ENCODE results near the gene ILDR1. TPM values are rescaled to one million over a fixed set of nuclear protein-coding genes. Genes with fewer than 3 reads are reported as not detected.

The ILDR1 gene
- total and polyA plus RNA-seq, 10 of the 15 experiments (the other 5 are each of a cell fraction or from before 2014, with no cell fraction given): 1.3 to 12.0 (median 7.0) TPM

DNA sequence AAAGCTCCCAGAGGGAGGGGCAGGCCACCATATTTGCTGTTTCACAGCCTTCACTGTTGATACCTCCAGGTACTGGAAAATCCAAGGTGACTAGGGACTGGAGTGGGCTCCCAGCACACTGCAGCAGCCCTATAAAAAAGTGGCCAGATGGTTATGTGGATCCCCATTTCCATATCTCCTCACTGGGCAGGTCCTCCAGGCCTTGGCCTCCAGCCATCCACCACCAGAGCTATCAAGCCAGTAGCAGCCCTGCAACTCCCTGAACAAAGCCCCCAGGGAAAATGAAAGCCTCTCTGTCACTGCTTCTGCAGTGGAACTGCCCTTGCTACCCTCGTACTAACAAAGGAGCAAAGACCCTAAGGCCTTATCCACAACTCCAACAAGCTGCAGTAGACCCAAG is 58.4 kb downstream of the ILDR1 start:
- no peak for TF ChIP-seq SIN3A (IDR thresholded peaks at IDR 0.05; ENCODE audit: low read depth, low read length)
- TF ChIP-seq SMAD5 (IDR thresholded peaks at IDR 0.05; ENCODE audit: low read depth): no peak
- no peak for TF ChIP-seq PAX5 (IDR thresholded peaks at IDR 0.05; ENCODE audit: borderline replicate concordance, low read depth, low read length)
- TF ChIP-seq ZNF217 (IDR thresholded peaks at IDR 0.05): no peak
- Histone ChIP-seq H4K20me1 (ENCODE audit: control insufficient read depth, insufficient read depth) (no peaks in the 10 kb centered on the region), H3K4me3 (no peak overlapping the region), H3K9ac (ENCODE audit: control insufficient read depth, insufficient read depth, low read length) (no peak overlapping the region), H3K27ac (ENCODE audit: control insufficient read depth, insufficient read depth) (no peak overlapping the region), H3K9me3 (replicated peaks; ENCODE audit: control insufficient read depth, insufficient read depth, low read length) (no peaks in the 10 kb centered on the region; the same call in 2 of the 3 replicates), H2AFZ (ENCODE audit: control insufficient read depth, low read depth, low read length) (no peak overlapping the region), H3K79me2 (ENCODE audit: control insufficient read depth, insufficient read depth, low read length) (no peaks in the 10 kb centered on the region), H3K27me3 (replicated peaks in 1 of 2; ENCODE audit: control insufficient read depth in 2 of 2, insufficient read depth in 2 of 2, low read length in 1 of 2) (no peaks in the 10 kb centered on the region), H3K36me3 (ENCODE audit: control insufficient read depth in 2 of 2, insufficient read depth in 2 of 2, low read length in 1 of 2) (no peaks in the 10 kb centered on the region), H3K4me1 (ENCODE audit: control insufficient read depth, insufficient read depth, low read length) (no peaks in the 10 kb centered on the region), H3K4me2 (ENCODE audit: control insufficient read depth, insufficient read depth) (no peak overlapping the region)
- SMC1A ChIA-PET (ENCODE audit: uncharacterized antibody, unreplicated experiment): interaction anchor here (1.4 kb wide), 1 partner anchor 29 kb away, joined by 3 read pairs; no protein-coding TSS in a partner anchor
- 82% methylated on average over 1 of the region's 1 CpG for WGBS (ENCODE audit: insufficient coverage, insufficient replicate concordance, low lambda C conversion rate, missing lambda C conversion rate)
- intact Hi-C loops (cut with micrococcal nuclease; ENCODE audit: unreplicated experiment): no loop called here
- CTCF ChIA-PET: no interaction called here
- no peak for FAIRE-seq
- RAD21 ChIA-PET (ENCODE audit: unreplicated experiment): no interaction called here
- no peak for DNase-seq (ENCODE audit: low read depth, low spot score)
- no peak for ATAC-seq
- in situ Hi-C loops (cut with MboI): no loop called here
- POLR2A ChIA-PET: no interaction called here
- BruUV-seq (replicated peaks): no TSS peak

DNA sequence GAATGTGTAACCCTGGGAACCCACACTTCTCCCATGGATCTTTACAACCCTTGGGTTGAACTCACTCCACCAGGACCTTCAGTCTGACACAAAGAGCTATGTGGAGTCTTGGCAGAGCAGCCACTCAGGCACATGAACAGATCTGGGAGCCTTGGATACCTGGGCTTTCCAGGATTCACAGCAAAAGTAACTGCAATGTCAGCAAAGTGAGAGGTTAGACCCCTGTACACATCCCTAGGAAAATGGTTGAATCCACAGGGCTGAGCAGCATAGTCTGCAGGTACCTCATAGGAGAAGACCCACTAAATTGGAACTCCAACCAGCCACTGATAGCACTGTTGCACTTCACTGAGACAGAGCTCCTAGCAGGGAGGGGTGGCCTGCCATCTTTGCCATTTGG is 59.6 kb downstream of the ILDR1 start:
- ChIA-PET SMC1A (ENCODE audit: uncharacterized antibody, unreplicated experiment) (interaction anchor here (0.8 to 1.2 kb wide), 2 partner anchors 10 to 100 kb away, joined by 3 read pairs; no protein-coding TSS in a partner anchor), POLR2A (no interaction called here), CTCF (no interaction called here), RAD21 (ENCODE audit: unreplicated experiment) (no interaction called here)
- Histone ChIP-seq H3K4me3 (no peak overlapping the region), H3K27ac (ENCODE audit: control insufficient read depth, insufficient read depth) (no peak overlapping the region), H3K36me3 (ENCODE audit: control insufficient read depth in 2 of 2, insufficient read depth in 2 of 2, low read length in 1 of 2) (no peaks in the 10 kb centered on the region), H2AFZ (ENCODE audit: control insufficient read depth, low read depth, low read length) (no peak overlapping the region), H3K9me3 (replicated peaks; ENCODE audit: control insufficient read depth, insufficient read depth, low read length) (no peaks in the 10 kb centered on the region; the same call in 2 of the 3 replicates), H3K27me3 (replicated peaks in 1 of 2; ENCODE audit: control insufficient read depth in 2 of 2, insufficient read depth in 2 of 2, low read length in 1 of 2) (no peaks in the 10 kb centered on the region), H3K9ac (ENCODE audit: control insufficient read depth, insufficient read depth, low read length) (no peak overlapping the region), H3K79me2 (ENCODE audit: control insufficient read depth, insufficient read depth, low read length) (no peaks in the 10 kb centered on the region), H4K20me1 (ENCODE audit: control insufficient read depth, insufficient read depth) (no peaks in the 10 kb centered on the region), H3K4me1 (ENCODE audit: control insufficient read depth, insufficient read depth, low read length) (peaks cover 4% of the 10 kb centered on the region; the same call in 1 of the 2 replicates), H3K4me2 (ENCODE audit: control insufficient read depth, insufficient read depth) (no peak overlapping the region)
- BruUV-seq (replicated peaks): no TSS peak
- no peak for DNase-seq (ENCODE audit: low read depth, low spot score)
- intact Hi-C loops (cut with micrococcal nuclease; ENCODE audit: unreplicated experiment): no loop called here
- ATAC-seq: no peak
- in situ Hi-C loops (cut with MboI): no loop called here
- FAIRE-seq: no peak
- TF ChIP-seq EED (IDR thresholded peaks at IDR 0.05; ENCODE audit: low read depth) (no peak), FOXM1 (IDR thresholded peaks at IDR 0.05; ENCODE audit: low read depth, low read length) (no peak), ZNF24 (IDR thresholded peaks at IDR 0.05) (no peak), RELA (IDR thresholded peaks at IDR 0.05; ENCODE audit: borderline replicate concordance, partially characterized antibody) (no peak), SPI1 (IDR thresholded peaks at IDR 0.05; ENCODE audit: borderline replicate concordance, insufficient read depth, low read depth, low read length) (no peak), SIN3A (IDR thresholded peaks at IDR 0.05; ENCODE audit: low read depth, low read length) (no peak), NRF1 (conservative IDR thresholded peaks at IDR 0.05; ENCODE audit: low read depth, low read length) (no peak), STAT1 (conservative IDR thresholded peaks at IDR 0.05) (no peak), BCL11A (IDR thresholded peaks at IDR 0.05; ENCODE audit: low read depth, low read length) (no peak), ESRRA (IDR thresholded peaks at IDR 0.05; ENCODE audit: low read length) (no peak), SUPT20H (IDR thresholded peaks at IDR 0.05; ENCODE audit: borderline replicate concordance, control insufficient read depth, low read depth, low read length) (no peak), SREBF1 (IDR thresholded peaks at IDR 0.05; ENCODE audit: low read length) (no peak), TCF7 (IDR thresholded peaks at IDR 0.05; ENCODE audit: borderline replicate concordance) (no peak)
- TF ChIP-seq, protein P1, sequence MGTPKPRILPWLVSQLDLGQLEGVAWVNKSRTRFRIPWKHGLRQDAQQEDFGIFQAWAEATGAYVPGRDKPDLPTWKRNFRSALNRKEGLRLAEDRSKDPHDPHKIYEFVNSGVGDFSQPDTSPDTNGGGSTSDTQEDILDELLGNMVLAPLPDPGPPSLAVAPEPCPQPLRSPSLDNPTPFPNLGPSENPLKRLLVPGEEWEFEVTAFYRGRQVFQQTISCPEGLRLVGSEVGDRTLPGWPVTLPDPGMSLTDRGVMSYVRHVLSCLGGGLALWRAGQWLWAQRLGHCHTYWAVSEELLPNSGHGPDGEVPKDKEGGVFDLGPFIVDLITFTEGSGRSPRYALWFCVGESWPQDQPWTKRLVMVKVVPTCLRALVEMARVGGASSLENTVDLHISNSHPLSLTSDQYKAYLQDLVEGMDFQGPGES (IDR thresholded peaks at IDR 0.05): no peak
- TF ChIP-seq, protein P2, sequence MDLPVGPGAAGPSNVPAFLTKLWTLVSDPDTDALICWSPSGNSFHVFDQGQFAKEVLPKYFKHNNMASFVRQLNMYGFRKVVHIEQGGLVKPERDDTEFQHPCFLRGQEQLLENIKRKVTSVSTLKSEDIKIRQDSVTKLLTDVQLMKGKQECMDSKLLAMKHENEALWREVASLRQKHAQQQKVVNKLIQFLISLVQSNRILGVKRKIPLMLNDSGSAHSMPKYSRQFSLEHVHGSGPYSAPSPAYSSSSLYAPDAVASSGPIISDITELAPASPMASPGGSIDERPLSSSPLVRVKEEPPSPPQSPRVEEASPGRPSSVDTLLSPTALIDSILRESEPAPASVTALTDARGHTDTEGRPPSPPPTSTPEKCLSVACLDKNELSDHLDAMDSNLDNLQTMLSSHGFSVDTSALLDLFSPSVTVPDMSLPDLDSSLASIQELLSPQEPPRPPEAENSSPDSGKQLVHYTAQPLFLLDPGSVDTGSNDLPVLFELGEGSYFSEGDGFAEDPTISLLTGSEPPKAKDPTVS (IDR thresholded peaks at IDR 0.05; ENCODE audit: low read depth, low read length): no peak
- TF ChIP-seq, protein P3, sequence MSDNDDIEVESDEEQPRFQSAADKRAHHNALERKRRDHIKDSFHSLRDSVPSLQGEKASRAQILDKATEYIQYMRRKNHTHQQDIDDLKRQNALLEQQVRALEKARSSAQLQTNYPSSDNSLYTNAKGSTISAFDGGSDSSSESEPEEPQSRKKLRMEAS (IDR thresholded peaks at IDR 0.05; ENCODE audit: low read depth, low read length): no peak
